HepG2 (cell line): ENCODE data around the gene USP2.

Source experiments
- CREM ChIP-seq, 2 experiments: sonication (generic) in 1 of 2; formaldehyde crosslinking in 1 of 2; IDR thresholded peaks; 2 replicates each; pipeline versions ENCODE4 v1.4.0 to v1.6.1; 2016 to 2020; ENCODE audit warnings: antibody characterized with exemption in 1 of 2, mild to moderate bottlenecking in 1 of 2, missing genetic modification reagents in 1 of 2
- CTCF ChIP-seq: sonication (generic); formaldehyde crosslinking; IDR thresholded peaks from 2 replicates; pipeline ENCODE4 v1.5.0; 2020; ENCODE audit warnings: mild to moderate bottlenecking, missing genetic modification reagents, moderate library complexity
- EP300 ChIP-seq, 3 experiments: sonication (generic) in 1 of 3; formaldehyde crosslinking in 1 of 3; IDR thresholded peaks; 2 replicates each; pipeline versions ENCODE4 v1.5.1 to v1.6.1; 2011 to 2020; ENCODE audit warnings: low read depth in 2 of 3, low read length in 2 of 3, borderline replicate concordance in 1 of 3, improper control_type of control experiment in 1 of 3, mild to moderate bottlenecking in 1 of 3, missing genetic modification reagents in 1 of 3, moderate library complexity in 1 of 3
- ETS1 ChIP-seq: sonication (generic); formaldehyde crosslinking; IDR thresholded peaks from 2 replicates; pipeline ENCODE4 v1.4.0; 2020; ENCODE audit warnings: missing genetic modification reagents
- IRF2 ChIP-seq: IDR thresholded peaks from 2 replicates; pipeline ENCODE4 v1.6.1; 2018; ENCODE audit warnings: missing genetic modification reagents, missing compliant biosample characterization
- MAX ChIP-seq: IDR thresholded peaks from 2 replicates; pipeline ENCODE4 v1.6.1; 2012; ENCODE audit warnings: inconsistent platforms
- MAZ ChIP-seq, 2 experiments: sonication (generic) in 1 of 2; formaldehyde crosslinking in 1 of 2; IDR thresholded peaks; 2 replicates each; pipeline versions ENCODE4 v1.5.0 to v1.6.1; 2012 to 2020; ENCODE audit warnings: low read depth in 2 of 2, mild to moderate bottlenecking in 2 of 2, borderline replicate concordance in 1 of 2, improper control_type of control experiment in 1 of 2, low read length in 1 of 2, missing genetic modification reagents in 1 of 2, moderate library complexity in 1 of 2
- MLXIP ChIP-seq: sonication (generic); formaldehyde crosslinking; IDR thresholded peaks from 2 replicates; pipeline ENCODE4 v1.9.0; 2021; ENCODE audit warnings: missing genetic modification reagents, borderline replicate concordance
- POLR2AphosphoS5 ChIP-seq: IDR thresholded peaks from 2 replicates; pipeline ENCODE4 v1.6.1; 2012; ENCODE audit warnings: low read depth, low read length
- REST ChIP-seq, 2 experiments: IDR thresholded peaks; 2 replicates each; pipeline ENCODE4 v1.6.1; 2011 to 2012; ENCODE audit warnings: low read length in 2 of 2, borderline replicate concordance in 1 of 2, low read depth in 1 of 2, mild to moderate bottlenecking in 1 of 2, moderate library complexity in 1 of 2
- RXRA ChIP-seq: sonication (generic); formaldehyde crosslinking; IDR thresholded peaks from 2 replicates; pipeline ENCODE4 v1.5.1; 2020; ENCODE audit warnings: missing genetic modification reagents
- SP2 ChIP-seq: sonication (generic); formaldehyde crosslinking; IDR thresholded peaks from 2 replicates; pipeline ENCODE4 v1.5.1; 2020; ENCODE audit warnings: mild to moderate bottlenecking, missing genetic modification reagents
- TBL1XR1 ChIP-seq: fragments of 150-350 bp; IDR thresholded peaks from 2 replicates; pipeline ENCODE4 v1.6.1; 2014; ENCODE audit warnings: borderline replicate concordance, low read length; ENCODE audit not compliant: partially characterized antibody
- ZNF280B ChIP-seq: sonication (generic); formaldehyde crosslinking; IDR thresholded peaks from 2 replicates; pipeline ENCODE4 v1.5.0; 2020; ENCODE audit warnings: missing genetic modification reagents, mild to moderate bottlenecking, borderline replicate concordance

- TF ChIP-seq MLXIP (CRISPR knock-in tag) (no peak), ETS1 (CRISPR knock-in tag) (no peak), TBL1XR1 (no peak), SP2 (no peak), RXRA (no peak), EP300 (IDR thresholded peaks at IDR 0.05; ENCODE audit: low read depth in 2 of 2, low read length in 2 of 2) (no peak), EP300 (CRISPR knock-in tag; IDR thresholded peaks at IDR 0.05; ENCODE audit: borderline replicate concordance) (no peak), CREM (IDR thresholded peaks at IDR 0.05) (no peak), CREM (CRISPR knock-in tag; IDR thresholded peaks at IDR 0.05) (no peak), ZNF280B (no peak), CTCF (CRISPR knock-in tag) (no peak), POLR2AphosphoS5 (no peak), REST (IDR thresholded peaks at IDR 0.05; ENCODE audit: borderline replicate concordance in 1 of 2, low read depth in 1 of 2, low read length in 2 of 2) (no peak), MAZ (IDR thresholded peaks at IDR 0.05; ENCODE audit: borderline replicate concordance, low read depth, low read length) (no peak), MAZ (CRISPR knock-in tag; IDR thresholded peaks at IDR 0.05; ENCODE audit: low read depth) (no peak), IRF2 (no peak), MAX (no peak)
These were observed 42.2 kb upstream of the USP2 start for GRCh38 chr11:119423509-119424254.
